HCT116 (cell line): ENCODE measurements around the gene ACOX3.

Source experiments
- CEBPB ChIP-seq: IDR thresholded peaks from 2 replicates; pipeline ENCODE4 v1.6.1; 2012; ENCODE audit warnings: low read depth
- EZH2 ChIP-seq: fragments of 200-600 bp; sonication (generic); IDR thresholded peaks from 2 replicates; pipeline ENCODE4 v1.6.1; 2017; ENCODE audit warnings: antibody characterized with exemption, mixed run types
- EZH2phosphoT487 ChIP-seq: fragments of 200-600 bp; IDR thresholded peaks from 2 replicates; pipeline ENCODE4 v1.6.1; 2018; ENCODE audit warnings: antibody characterized with exemption, borderline replicate concordance
- POLR2A ChIP-seq: IDR thresholded peaks from 2 replicates; pipeline ENCODE4 v1.7.0; 2011; ENCODE audit warnings: borderline replicate concordance; ENCODE audit not compliant: insufficient read depth, insufficient read length; ENCODE audit errors: extremely low read depth
- RAD21 ChIP-seq: IDR thresholded peaks from 2 replicates; pipeline ENCODE4 v1.6.1; 2012; ENCODE audit warnings: low read depth, mild to moderate bottlenecking
- YY1 ChIP-seq: IDR thresholded peaks from 2 replicates; pipeline ENCODE4 v1.6.1; 2011; ENCODE audit warnings: low read length, low read depth, moderate library complexity, mild to moderate bottlenecking; ENCODE audit not compliant: insufficient replicate concordance; ENCODE audit errors: extremely low read depth
- ZNF274 ChIP-seq: fragments of 200-500 bp; sonication (Bioruptor generic); IDR thresholded peaks from 2 replicates; pipeline ENCODE4 v1.6.1; 2014; ENCODE audit warnings: mild to moderate bottlenecking, low read depth, low read length, inconsistent platforms
- TF ChIP-seq, protein P1 (sequence below), 3 experiments: fragments of 200-600 bp in 1 of 3; sonication (generic) in 1 of 3; IDR thresholded peaks in 2 of 3; conservative IDR thresholded peaks in 1 of 3; 2 replicates each; pipeline ENCODE4 v1.5.1; 2012 to 2017; ENCODE audit warnings: low read depth in 2 of 3, low read length in 2 of 3, antibody characterized with exemption in 1 of 3, borderline replicate concordance in 1 of 3, control low read depth in 1 of 3, mild to moderate bottlenecking in 1 of 3, mixed read lengths in 1 of 3, mixed run types in 1 of 3, moderate library complexity in 1 of 3; ENCODE audit not compliant: insufficient read depth in 1 of 3
- TF ChIP-seq, protein P2 (sequence below): IDR thresholded peaks from 2 replicates; pipeline ENCODE4 v1.6.1; 2012
- TF ChIP-seq, protein P3 (sequence below): IDR thresholded peaks from 2 replicates; pipeline ENCODE4 v1.6.1; 2012; ENCODE audit warnings: low read depth

DNA sequence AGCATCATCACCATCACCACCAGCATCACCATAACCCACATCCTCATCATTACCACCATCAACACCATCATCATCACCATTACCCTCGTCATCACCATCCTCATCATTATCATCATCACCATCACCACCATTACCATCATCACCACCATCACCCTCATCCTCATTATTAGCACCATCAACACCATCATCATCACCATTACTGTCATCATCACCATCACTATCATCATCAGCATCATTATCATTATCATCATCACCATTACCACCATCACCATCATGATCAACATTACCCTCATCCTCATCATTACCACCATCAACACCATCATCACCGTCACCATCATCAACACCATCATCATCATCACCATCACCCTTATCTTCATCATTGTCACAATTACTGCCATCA is 119.3 kb downstream of the ACOX3 start:
- no peak for TF ChIP-seq EZH2
- TF ChIP-seq, protein P1, sequence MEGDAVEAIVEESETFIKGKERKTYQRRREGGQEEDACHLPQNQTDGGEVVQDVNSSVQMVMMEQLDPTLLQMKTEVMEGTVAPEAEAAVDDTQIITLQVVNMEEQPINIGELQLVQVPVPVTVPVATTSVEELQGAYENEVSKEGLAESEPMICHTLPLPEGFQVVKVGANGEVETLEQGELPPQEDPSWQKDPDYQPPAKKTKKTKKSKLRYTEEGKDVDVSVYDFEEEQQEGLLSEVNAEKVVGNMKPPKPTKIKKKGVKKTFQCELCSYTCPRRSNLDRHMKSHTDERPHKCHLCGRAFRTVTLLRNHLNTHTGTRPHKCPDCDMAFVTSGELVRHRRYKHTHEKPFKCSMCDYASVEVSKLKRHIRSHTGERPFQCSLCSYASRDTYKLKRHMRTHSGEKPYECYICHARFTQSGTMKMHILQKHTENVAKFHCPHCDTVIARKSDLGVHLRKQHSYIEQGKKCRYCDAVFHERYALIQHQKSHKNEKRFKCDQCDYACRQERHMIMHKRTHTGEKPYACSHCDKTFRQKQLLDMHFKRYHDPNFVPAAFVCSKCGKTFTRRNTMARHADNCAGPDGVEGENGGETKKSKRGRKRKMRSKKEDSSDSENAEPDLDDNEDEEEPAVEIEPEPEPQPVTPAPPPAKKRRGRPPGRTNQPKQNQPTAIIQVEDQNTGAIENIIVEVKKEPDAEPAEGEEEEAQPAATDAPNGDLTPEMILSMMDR (IDR thresholded peaks at IDR 0.05 in 2 of 3, conservative IDR thresholded peaks at IDR 0.05 in 1 of 3; ENCODE audit: borderline replicate concordance in 1 of 3, insufficient read depth in 1 of 3, low read depth in 2 of 3, low read length in 2 of 3): no peak
- no peak for TF ChIP-seq ZNF274
- no peak for TF ChIP-seq POLR2A
- TF ChIP-seq RAD21: no peak
- TF ChIP-seq, protein P2, sequence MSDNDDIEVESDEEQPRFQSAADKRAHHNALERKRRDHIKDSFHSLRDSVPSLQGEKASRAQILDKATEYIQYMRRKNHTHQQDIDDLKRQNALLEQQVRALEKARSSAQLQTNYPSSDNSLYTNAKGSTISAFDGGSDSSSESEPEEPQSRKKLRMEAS: no peak
- TF ChIP-seq, protein P3, sequence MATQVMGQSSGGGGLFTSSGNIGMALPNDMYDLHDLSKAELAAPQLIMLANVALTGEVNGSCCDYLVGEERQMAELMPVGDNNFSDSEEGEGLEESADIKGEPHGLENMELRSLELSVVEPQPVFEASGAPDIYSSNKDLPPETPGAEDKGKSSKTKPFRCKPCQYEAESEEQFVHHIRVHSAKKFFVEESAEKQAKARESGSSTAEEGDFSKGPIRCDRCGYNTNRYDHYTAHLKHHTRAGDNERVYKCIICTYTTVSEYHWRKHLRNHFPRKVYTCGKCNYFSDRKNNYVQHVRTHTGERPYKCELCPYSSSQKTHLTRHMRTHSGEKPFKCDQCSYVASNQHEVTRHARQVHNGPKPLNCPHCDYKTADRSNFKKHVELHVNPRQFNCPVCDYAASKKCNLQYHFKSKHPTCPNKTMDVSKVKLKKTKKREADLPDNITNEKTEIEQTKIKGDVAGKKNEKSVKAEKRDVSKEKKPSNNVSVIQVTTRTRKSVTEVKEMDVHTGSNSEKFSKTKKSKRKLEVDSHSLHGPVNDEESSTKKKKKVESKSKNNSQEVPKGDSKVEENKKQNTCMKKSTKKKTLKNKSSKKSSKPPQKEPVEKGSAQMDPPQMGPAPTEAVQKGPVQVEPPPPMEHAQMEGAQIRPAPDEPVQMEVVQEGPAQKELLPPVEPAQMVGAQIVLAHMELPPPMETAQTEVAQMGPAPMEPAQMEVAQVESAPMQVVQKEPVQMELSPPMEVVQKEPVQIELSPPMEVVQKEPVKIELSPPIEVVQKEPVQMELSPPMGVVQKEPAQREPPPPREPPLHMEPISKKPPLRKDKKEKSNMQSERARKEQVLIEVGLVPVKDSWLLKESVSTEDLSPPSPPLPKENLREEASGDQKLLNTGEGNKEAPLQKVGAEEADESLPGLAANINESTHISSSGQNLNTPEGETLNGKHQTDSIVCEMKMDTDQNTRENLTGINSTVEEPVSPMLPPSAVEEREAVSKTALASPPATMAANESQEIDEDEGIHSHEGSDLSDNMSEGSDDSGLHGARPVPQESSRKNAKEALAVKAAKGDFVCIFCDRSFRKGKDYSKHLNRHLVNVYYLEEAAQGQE: no peak
- no peak for TF ChIP-seq CEBPB
- no peak for TF ChIP-seq EZH2phosphoT487
- TF ChIP-seq YY1: no peak
